CD14-positive monocyte (primary cell): ENCODE data around the gene RDH13. TPM values are rescaled to one million over a fixed set of nuclear protein-coding genes. Genes with fewer than 3 reads are reported as not detected.

Experiments
- DNase-seq, 3 donors: peaks; one replicate each; pipeline ENCODE4 v3.0.0-alpha.2; 2011 to 2022
- H2AFZ ChIP-seq: 2 replicates; pipeline ENCODE4 v1.6.0; 2012; ENCODE audit warnings: mild to moderate bottlenecking, low read depth, low read length, inconsistent platforms; ENCODE audit not compliant: insufficient read depth, poor library complexity, severe bottlenecking
- H3K27ac ChIP-seq, 2 donors: 1 replicate in 1 of 2; 2 replicates in 1 of 2; pipeline ENCODE4 v1.5.1; 2012 to 2013; ENCODE audit warnings: low read length in 2 of 2, control low read depth in 1 of 2, inconsistent platforms in 1 of 2, low read depth in 1 of 2, mild to moderate bottlenecking in 1 of 2
- H3K27me3 ChIP-seq, 2 donors: one replicate each; pipeline versions ENCODE4 v1.6.0 to v1.6.1; 2011 to 2013; ENCODE audit warnings: low read length in 2 of 2; ENCODE audit not compliant: control insufficient read depth in 2 of 2, insufficient read depth in 2 of 2
- H3K36me3 ChIP-seq, 2 donors: replicated peaks in 1 of 2; 1 replicate in 1 of 2; 2 replicates in 1 of 2; pipeline versions ENCODE4 v1.5.1 to v1.6.1; 2012 to 2013; ENCODE audit warnings: low read length in 2 of 2, control low read depth in 1 of 2, inconsistent platforms in 1 of 2, mild to moderate bottlenecking in 1 of 2; ENCODE audit not compliant: insufficient read depth in 2 of 2, control insufficient read depth in 1 of 2
- H3K4me1 ChIP-seq, 2 donors: 1 replicate in 1 of 2; 2 replicates in 1 of 2; pipeline versions ENCODE4 v1.5.1 to v1.6.1; 2012 to 2013; ENCODE audit warnings: low read length in 2 of 2, control low read depth in 1 of 2, inconsistent platforms in 1 of 2, mild to moderate bottlenecking in 1 of 2, moderate library complexity in 1 of 2; ENCODE audit not compliant: insufficient read depth in 2 of 2, control insufficient read depth in 1 of 2
- H3K4me2 ChIP-seq: replicated peaks from 2 replicates; pipeline ENCODE3; 2012; ENCODE audit warnings: low read length, moderate library complexity, mild to moderate bottlenecking; ENCODE audit not compliant: poor library complexity, severe bottlenecking; ENCODE audit errors: extremely low read depth
- H3K4me3 ChIP-seq, 3 experiments: fragments of 200-600 bp in 1 of 3; sonication (generic) in 1 of 3; replicated peaks in 1 of 3; 1 replicate in 2 of 3; 2 replicates in 1 of 3; pipeline ENCODE4 v1.5.1; 2011 to 2013; ENCODE audit warnings: low read length in 3 of 3, mild to moderate bottlenecking in 3 of 3, control low read depth in 2 of 3, low read depth in 2 of 3, inconsistent platforms in 1 of 3, moderate library complexity in 1 of 3
- H3K79me2 ChIP-seq: 2 replicates; pipeline ENCODE4 v1.6.0; 2012; ENCODE audit warnings: mild to moderate bottlenecking, control low read depth, inconsistent platforms, low read length, moderate library complexity; ENCODE audit not compliant: insufficient read depth
- H3K9ac ChIP-seq: 2 replicates; pipeline ENCODE4 v1.6.0; 2017; ENCODE audit warnings: low read length, mild to moderate bottlenecking; ENCODE audit not compliant: insufficient read depth, poor library complexity, severe bottlenecking
- H3K9me3 ChIP-seq, 2 donors: replicated peaks in 1 of 2; 1 replicate in 1 of 2; 2 replicates in 1 of 2; pipeline versions ENCODE4 v1.5.1 to v1.6.1; 2012 to 2013; ENCODE audit warnings: low read length in 2 of 2, control low read depth in 1 of 2; ENCODE audit not compliant: control insufficient read depth in 1 of 2, insufficient read depth in 1 of 2
- H4K20me1 ChIP-seq: 2 replicates; pipeline ENCODE4 v1.6.0; 2012; ENCODE audit warnings: mild to moderate bottlenecking, low read length, control low read depth, moderate library complexity; ENCODE audit not compliant: insufficient read depth
- H3K27ac Mint-ChIP-seq, 7 donors: one replicate each; pipeline ENCODE4 v1.8.0; 2020; ENCODE audit warnings: mild to moderate bottlenecking in 7 of 7, mixed read lengths in 7 of 7, moderate library complexity in 6 of 7, inconsistent platforms in 2 of 7
- H3K27me3 Mint-ChIP-seq, 3 donors: one replicate each; pipeline ENCODE4 v1.8.0; 2021 to 2022; ENCODE audit warnings: low read depth in 3 of 3, mild to moderate bottlenecking in 3 of 3, mixed read lengths in 3 of 3, moderate library complexity in 3 of 3, inconsistent platforms in 1 of 3
- H3K36me3 Mint-ChIP-seq, 2 donors: one replicate each; pipeline ENCODE4 v1.8.0; 2020; ENCODE audit warnings: mixed read lengths in 2 of 2, inconsistent platforms in 1 of 2, mild to moderate bottlenecking in 1 of 2
- H3K4me1 Mint-ChIP-seq: one replicate; pipeline ENCODE4 v1.8.0; 2020; ENCODE audit warnings: mild to moderate bottlenecking, mixed read lengths
- H3K4me3 Mint-ChIP-seq, 2 donors: one replicate each; pipeline ENCODE4 v1.8.0; 2020; ENCODE audit warnings: mild to moderate bottlenecking in 2 of 2, mixed read lengths in 2 of 2, moderate library complexity in 1 of 2
- H3K9me3 Mint-ChIP-seq, 7 donors: one replicate each; pipeline ENCODE4 v1.8.0; 2020 to 2022; ENCODE audit warnings: mixed read lengths in 7 of 7, mild to moderate bottlenecking in 6 of 7, moderate library complexity in 6 of 7, inconsistent platforms in 2 of 7
- CTCF ChIP-seq: fragments of 200-600 bp; IDR thresholded peaks from one replicate; pipeline ENCODE4 v1.8.0; 2022; ENCODE audit warnings: antibody characterized with exemption, mild to moderate bottlenecking
- WGBS: methylation state at CpG from one replicate; pipeline ENCODE4 v1.1.5; 2013; ENCODE audit warnings: missing lambda C conversion rate; ENCODE audit not compliant: insufficient coverage; 5-methylcytosine and 5-hydroxymethylcytosine counted together
- intact Hi-C, 2 donors: fragments of 100-400 bp; cut with micrococcal nuclease; formaldehyde crosslinking; loops; one replicate each; pipeline versions ENCODE4 v1.15.0 to v1.15.1; 2023
- polyA plus RNA-seq, 3 donors: library from polyadenylated mRNA; depleted of rRNA in 1 of 3; unstranded in 2 of 3; stranded (reverse) in 1 of 3; fragments of 300-500 nt in 2 of 3; fragments of >200 nt in 1 of 3; fragmentation: Illumina TruSeq in 2 of 3; gene quantifications; 1 replicate in 2 of 3; 2 replicates in 1 of 3; pipeline ENCODE4 v1.2.3, GENCODE V29; 2012 to 2021

RDH13 gene
- polyA plus RNA-seq, 3 donors = 1.6 to 4.0 (median 2.3) TPM

DNA sequence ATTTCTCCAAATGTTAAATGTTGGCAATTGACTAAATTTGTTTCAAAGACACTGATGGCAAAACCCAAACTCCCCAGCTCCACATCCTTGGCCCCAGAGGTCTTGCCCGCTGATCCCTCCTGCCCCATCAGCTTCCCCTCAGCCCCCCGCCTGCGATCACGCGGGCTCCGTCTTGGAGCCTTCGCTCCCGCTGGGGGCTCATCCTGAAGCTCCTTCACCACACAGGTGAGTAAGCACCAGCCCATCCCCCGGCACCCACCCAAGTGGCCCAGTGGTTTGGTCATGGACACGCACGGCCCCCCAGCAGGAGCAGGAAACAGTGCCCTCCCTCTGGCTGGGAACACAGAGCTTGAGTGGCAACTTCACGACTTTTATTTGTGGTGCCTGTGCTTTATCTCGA lies 27.6 kb upstream of the RDH13 start:
- intact Hi-C loops = no loop called here
- Histone ChIP-seq H3K27me3 (peaks cover 11 to 29% of the 10 kb centered on the region in 2 donors), H3K9ac (no peak overlapping the region), H4K20me1 (peaks cover 83% of the 10 kb centered on the region), H3K4me3 (no peak overlapping the region), H3K36me3 (peaks cover 37 to 56% of the 10 kb centered on the region in 2 donors), H3K79me2 (no peaks in the 10 kb centered on the region), H3K4me1 (peaks cover 18 to 21% of the 10 kb centered on the region in 2 donors), H3K27ac (no peak overlapping the region), H2AFZ (no peak overlapping the region), H3K4me2 (no peak overlapping the region), H3K9me3 (peaks cover 0 to 11% of the 10 kb centered on the region in 2 donors)
- 87% methylated on average over 10 of the region's 13 CpGs for WGBS
- peaks cover 35 to 56% of the 10 kb centered on the region in 2 donors for H3K36me3 Mint-ChIP-seq
- peaks cover 29 to 37% (median 34%) of the 10 kb centered on the region in 3 donors for H3K27me3 Mint-ChIP-seq
- peaks cover 0 to 15% (median 7%) of the 10 kb centered on the region in 7 donors for H3K9me3 Mint-ChIP-seq
- peaks cover 26% of the 10 kb centered on the region for H3K4me1 Mint-ChIP-seq
- H3K4me3 Mint-ChIP-seq = no peak overlapping the region
- no peak overlapping the region for H3K27ac Mint-ChIP-seq
- no peak for DNase-seq
- no peak for TF ChIP-seq CTCF

GRCh38 chr19:55089342-55089944 lies 26.5 kb upstream of the RDH13 start:
- Mint-ChIP-seq H3K36me3 (peaks cover 30 to 46% of the 10 kb centered on the region in 2 donors), H3K27me3 (peaks cover 40 to 48% (median 45%) of the 10 kb centered on the region in 3 donors), H3K9me3 (peaks cover 0 to 15% (median 7%) of the 10 kb centered on the region in 7 donors), H3K4me3 (no peak overlapping the region), H3K27ac (peak overlapping the region in 2 of 7 donors; percentile 3 to 66), H3K4me1 (peaks cover 26% of the 10 kb centered on the region)
- no peak for TF ChIP-seq CTCF
- peaks cover 14 to 41% of the 10 kb centered on the region in 2 donors for H3K27me3 ChIP-seq
- H2AFZ ChIP-seq = no peak overlapping the region
- DNase-seq = no peak
- H3K4me2 ChIP-seq = no peak overlapping the region
- no peak overlapping the region for H3K9ac ChIP-seq
- intact Hi-C loops = loop anchor here in 1 of 2 donors (10.0 kb wide), 1 partner anchor 75 kb away; the partner anchor contains the start of gene DNAAF3
- H3K4me1 ChIP-seq = peaks cover 18 to 21% of the 10 kb centered on the region in 2 donors
- no peaks in the 10 kb centered on the region for H3K79me2 ChIP-seq
- peaks cover 75% of the 10 kb centered on the region for H4K20me1 ChIP-seq
- peaks cover 26 to 44% of the 10 kb centered on the region in 2 donors for H3K36me3 ChIP-seq
- H3K9me3 ChIP-seq = peaks cover 0 to 11% of the 10 kb centered on the region in 2 donors
- H3K27ac ChIP-seq = no peak overlapping the region
- no peak overlapping the region for H3K4me3 ChIP-seq
- 100% methylated on average over 2 of the region's 3 CpGs for WGBS
